ENCODE data around the gene DDC.

Gene DDC

GRCh38 chr7:50592940-50593339, 27.7 kb upstream of the DDC start:
- no peak for TF ChIP-seq NFIC (IDR thresholded peaks at IDR 0.05)
- TF ChIP-seq TAF1 (IDR thresholded peaks at IDR 0.05; ENCODE audit: low read depth), result no peak
- no peak for TF ChIP-seq EP300 (IDR thresholded peaks at IDR 0.05; ENCODE audit: borderline replicate concordance)
- no peak for TF ChIP-seq CREB1 (IDR thresholded peaks at IDR 0.05; ENCODE audit: low read depth)
- TF ChIP-seq CEBPB (IDR thresholded peaks at IDR 0.05), result no peak
- no peak for TF ChIP-seq YY1 (IDR thresholded peaks at IDR 0.05; ENCODE audit: low read depth)
- TF ChIP-seq, protein P1, sequence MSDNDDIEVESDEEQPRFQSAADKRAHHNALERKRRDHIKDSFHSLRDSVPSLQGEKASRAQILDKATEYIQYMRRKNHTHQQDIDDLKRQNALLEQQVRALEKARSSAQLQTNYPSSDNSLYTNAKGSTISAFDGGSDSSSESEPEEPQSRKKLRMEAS (IDR thresholded peaks at IDR 0.05), result no peak
- no peak for TF ChIP-seq RAD21 (IDR thresholded peaks at IDR 0.05; ENCODE audit: low read depth)

DNA sequence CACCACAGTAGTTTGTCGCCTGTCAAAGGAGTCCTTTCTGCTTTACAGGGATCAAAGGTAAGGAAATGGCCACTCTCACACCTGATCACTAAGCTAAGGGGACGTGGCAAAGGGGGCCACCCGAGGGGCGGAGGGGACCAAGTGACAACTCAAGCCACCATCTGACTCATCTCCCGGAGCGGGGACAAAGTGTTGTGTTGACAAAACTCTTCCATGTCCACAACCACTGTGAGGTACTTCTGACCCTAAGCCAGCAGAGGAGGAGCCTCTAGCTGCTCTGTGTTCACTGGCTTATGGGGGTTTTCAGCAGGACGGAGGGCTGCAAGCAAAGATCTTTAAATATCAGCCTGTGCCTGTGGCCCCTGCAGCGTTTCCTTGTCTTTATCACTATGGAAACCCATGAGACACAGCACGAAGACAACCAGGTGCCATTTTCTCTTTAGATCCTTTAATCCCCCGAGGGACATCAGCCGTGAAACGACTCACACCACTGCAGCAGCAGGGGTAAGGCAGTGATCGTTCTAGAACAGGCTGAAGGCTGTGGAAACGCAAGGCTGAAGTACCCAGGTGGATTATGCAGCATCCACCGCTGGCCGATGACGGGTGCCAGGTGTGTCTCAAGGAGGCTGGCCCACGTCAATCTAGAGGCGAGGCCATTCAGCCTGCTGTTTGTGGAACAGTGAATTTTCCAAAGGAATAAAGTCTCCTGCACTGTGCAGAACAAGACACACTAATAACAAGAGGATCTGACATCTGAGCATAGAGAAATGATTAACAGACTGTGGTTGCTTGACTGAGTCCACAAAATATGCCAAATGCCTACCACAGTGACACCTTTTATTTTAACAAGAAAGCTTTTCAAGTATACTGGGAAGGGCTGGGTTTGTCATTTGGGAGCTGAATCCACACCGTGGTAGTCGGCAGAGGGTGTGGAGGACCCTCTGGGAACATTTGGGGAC, 26.6 kb upstream of the DDC start:
- no peak for TF ChIP-seq YY1 (IDR thresholded peaks at IDR 0.05; ENCODE audit: low read depth)
- no peak for TF ChIP-seq EP300 (IDR thresholded peaks at IDR 0.05; ENCODE audit: borderline replicate concordance)
- no peak for TF ChIP-seq TCF12 (IDR thresholded peaks at IDR 0.05; ENCODE audit: low read depth)
- no peak for TF ChIP-seq TEAD4 (IDR thresholded peaks at IDR 0.05)
- no peak for TF ChIP-seq REST (IDR thresholded peaks at IDR 0.05; ENCODE audit: low read depth)
- no peak for TF ChIP-seq FOXM1 (IDR thresholded peaks at IDR 0.05; ENCODE audit: borderline replicate concordance, low read depth)
- TF ChIP-seq USF1 (IDR thresholded peaks at IDR 0.05), result no peak
- no peak for TF ChIP-seq ZBTB7A (IDR thresholded peaks at IDR 0.05; ENCODE audit: low read depth)
- TF ChIP-seq EGR1 (IDR thresholded peaks at IDR 0.05), result no peak
- no peak for TF ChIP-seq TAF1 (IDR thresholded peaks at IDR 0.05; ENCODE audit: low read depth)
- no peak for TF ChIP-seq NFIC (IDR thresholded peaks at IDR 0.05)
- TF ChIP-seq CEBPB (IDR thresholded peaks at IDR 0.05), result no peak
- TF ChIP-seq, protein P1 (IDR thresholded peaks at IDR 0.05), result no peak
- no peak for TF ChIP-seq RAD21 (IDR thresholded peaks at IDR 0.05; ENCODE audit: low read depth)
- TF ChIP-seq CREB1 (IDR thresholded peaks at IDR 0.05; ENCODE audit: low read depth), result no peak

DNA sequence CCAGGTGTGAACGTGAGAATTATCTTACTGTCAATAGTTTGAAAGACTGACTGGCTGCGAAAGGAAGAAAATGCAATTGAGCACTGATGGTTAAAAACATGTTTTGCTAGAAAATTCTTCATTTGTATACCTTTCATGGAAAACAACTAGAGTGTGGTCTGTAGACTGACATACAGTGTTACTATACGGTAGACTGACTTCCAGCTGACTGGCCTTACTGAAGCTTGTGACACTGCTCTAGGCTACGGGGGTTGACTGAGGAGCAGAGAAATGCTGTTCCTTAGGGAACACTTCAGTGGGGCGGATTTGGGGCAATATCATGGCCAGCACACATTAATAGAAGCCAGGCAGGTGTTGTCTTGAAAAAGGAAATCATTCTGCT, 25.9 kb upstream of the DDC start:
- no peak for TF ChIP-seq FOXM1 (IDR thresholded peaks at IDR 0.05; ENCODE audit: borderline replicate concordance, low read depth)

DNA sequence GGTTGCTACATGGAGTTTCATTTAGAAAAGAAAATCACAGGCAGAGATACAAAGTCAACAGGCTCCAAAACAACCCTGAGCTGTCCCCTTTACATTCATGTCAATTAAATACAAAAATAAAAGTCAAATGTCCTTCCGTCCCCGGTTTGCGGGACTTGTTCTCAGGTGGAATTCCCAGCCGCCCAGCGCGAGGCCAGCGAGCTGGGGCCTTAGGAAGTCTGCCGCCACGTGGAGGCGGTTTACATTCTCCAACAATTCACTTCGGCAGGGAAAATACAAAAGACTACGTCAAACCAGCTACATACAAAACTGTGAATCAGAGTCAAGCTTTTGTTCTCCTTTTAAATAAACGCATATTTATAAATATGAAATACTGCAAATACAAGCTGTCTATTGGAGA, 25.3 kb upstream of the DDC start:
- no peak for TF ChIP-seq ZBTB7A (IDR thresholded peaks at IDR 0.05; ENCODE audit: low read depth)
- TF ChIP-seq REST (IDR thresholded peaks at IDR 0.05; ENCODE audit: low read depth), result no peak

DNA sequence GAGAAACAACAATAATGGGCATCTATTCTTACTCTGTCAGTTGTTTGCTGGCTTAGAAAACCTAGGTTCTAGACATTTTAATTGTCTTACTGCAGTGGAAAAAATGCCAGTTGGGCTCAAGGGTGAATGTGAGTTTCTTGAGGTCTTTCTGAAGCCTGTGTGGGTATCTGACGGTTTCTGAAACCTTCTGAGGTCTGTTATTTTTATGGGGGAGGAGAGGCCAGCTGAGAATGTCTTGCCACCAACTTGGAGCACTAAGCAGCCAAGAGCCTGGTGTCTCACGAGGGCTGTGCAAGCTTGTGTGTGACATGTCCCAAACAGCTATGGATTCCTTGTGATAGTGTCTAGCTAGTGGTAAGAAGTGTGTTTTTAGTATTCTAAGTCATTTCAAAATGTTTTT, 24.2 kb upstream of the DDC start:
- no peak for TF ChIP-seq CEBPB (IDR thresholded peaks at IDR 0.05)
- TF ChIP-seq, protein P1 (IDR thresholded peaks at IDR 0.05), result no peak
- no peak for TF ChIP-seq RAD21 (IDR thresholded peaks at IDR 0.05; ENCODE audit: low read depth)
- no peak for TF ChIP-seq TAF1 (IDR thresholded peaks at IDR 0.05; ENCODE audit: low read depth)
- TF ChIP-seq FOXM1 (IDR thresholded peaks at IDR 0.05; ENCODE audit: borderline replicate concordance, low read depth), result no peak
- no peak for TF ChIP-seq NFIC (IDR thresholded peaks at IDR 0.05)

GRCh38 chr7:50588937-50589336, 23.7 kb upstream of the DDC start:
- TF ChIP-seq CEBPB (IDR thresholded peaks at IDR 0.05) (no peak), FOXM1 (IDR thresholded peaks at IDR 0.05; ENCODE audit: borderline replicate concordance, low read depth) (no peak), EGR1 (IDR thresholded peaks at IDR 0.05) (no peak), REST (IDR thresholded peaks at IDR 0.05; ENCODE audit: low read depth) (no peak), RAD21 (IDR thresholded peaks at IDR 0.05; ENCODE audit: low read depth) (no peak)
- TF ChIP-seq, protein P1 (IDR thresholded peaks at IDR 0.05), result no peak
